Ammon's horn (tissue), 1 donor: ENCODE data around the gene C19orf81.

Experiments
- DNase-seq: peaks from one replicate; pipeline ENCODE4 v3.0.0-alpha.2; 2016; ENCODE audit warnings: low spot score

Gene C19orf81

GRCh38 chr19:50658441-50659317 is 9.4 kb downstream of the C19orf81 start:
- peak; percentile 86 for DNase-seq

DNA sequence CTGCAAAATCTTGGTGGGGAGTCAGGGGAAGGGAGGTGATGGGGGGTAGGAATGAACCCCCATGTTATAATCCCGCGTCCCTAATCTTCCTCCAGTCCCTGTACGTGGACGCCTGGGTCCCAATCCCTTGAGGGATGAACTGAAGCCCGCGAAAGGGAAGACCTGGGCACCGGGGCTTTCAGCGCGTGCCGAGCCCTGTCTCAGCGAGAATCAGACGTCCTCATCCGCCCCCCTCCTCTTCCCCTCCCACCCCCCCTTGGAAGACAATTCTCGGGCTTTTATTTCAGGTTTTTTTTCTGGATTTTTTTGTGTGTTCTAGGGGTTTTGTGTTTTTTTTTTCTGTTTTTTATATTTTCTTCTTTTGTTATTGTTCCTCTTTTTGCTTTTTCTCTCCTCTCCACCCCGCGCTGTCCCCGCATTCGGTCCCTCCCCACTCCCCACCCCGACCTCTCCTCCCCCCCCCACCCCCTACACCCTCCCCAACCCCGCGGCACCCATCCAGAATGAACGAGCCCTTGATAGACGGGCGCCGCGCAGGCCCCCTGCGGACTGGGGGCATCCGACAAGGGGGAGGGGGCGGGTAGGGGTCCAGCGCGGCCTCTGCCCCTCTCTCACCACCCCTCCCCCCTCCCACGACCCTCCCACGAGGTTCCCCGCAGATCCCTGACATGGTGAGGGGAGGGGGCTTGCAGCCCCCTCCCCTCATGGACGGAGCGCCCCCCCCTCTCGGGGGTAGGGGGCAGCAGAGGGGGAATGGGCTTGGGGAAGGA is 10.3 kb downstream of the C19orf81 start:
- no peak for DNase-seq

DNA sequence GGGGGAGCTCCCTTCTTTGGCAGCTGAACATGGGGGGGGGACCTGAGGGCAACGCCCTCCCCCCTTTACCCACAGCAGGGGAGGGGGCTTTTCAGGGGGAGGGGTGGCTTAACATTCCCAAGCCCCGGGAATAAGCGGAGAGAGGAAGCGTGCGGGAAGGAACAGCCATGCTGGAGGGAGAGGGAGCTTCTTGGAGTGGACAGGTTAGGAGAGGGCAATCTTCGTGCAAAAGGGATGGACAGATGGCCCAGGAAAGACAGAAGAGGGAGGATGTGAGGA is 10.8 kb downstream of the C19orf81 start:
- DNase-seq, result no peak

DNA sequence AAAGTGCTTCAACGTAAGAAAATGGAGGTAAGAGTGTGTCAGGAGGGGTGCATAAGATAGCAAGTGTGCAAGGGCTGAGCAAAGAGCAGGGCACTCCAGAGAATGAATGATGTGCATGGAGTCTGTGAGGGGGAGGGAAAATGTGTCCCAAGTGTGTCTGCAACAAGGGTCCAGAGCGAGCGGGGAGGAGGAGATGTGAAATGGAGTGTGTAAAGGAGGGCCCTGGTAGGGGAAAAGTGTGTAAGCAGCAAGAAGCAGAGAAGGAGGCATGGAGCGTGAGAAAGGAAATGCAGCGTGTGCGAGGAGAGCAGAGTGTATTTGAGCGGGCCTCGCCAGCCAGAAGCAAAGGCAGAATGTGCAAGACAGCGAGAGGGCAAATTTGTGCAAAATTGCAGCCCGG is 11.8 kb downstream of the C19orf81 start:
- DNase-seq, result no peak

DNA sequence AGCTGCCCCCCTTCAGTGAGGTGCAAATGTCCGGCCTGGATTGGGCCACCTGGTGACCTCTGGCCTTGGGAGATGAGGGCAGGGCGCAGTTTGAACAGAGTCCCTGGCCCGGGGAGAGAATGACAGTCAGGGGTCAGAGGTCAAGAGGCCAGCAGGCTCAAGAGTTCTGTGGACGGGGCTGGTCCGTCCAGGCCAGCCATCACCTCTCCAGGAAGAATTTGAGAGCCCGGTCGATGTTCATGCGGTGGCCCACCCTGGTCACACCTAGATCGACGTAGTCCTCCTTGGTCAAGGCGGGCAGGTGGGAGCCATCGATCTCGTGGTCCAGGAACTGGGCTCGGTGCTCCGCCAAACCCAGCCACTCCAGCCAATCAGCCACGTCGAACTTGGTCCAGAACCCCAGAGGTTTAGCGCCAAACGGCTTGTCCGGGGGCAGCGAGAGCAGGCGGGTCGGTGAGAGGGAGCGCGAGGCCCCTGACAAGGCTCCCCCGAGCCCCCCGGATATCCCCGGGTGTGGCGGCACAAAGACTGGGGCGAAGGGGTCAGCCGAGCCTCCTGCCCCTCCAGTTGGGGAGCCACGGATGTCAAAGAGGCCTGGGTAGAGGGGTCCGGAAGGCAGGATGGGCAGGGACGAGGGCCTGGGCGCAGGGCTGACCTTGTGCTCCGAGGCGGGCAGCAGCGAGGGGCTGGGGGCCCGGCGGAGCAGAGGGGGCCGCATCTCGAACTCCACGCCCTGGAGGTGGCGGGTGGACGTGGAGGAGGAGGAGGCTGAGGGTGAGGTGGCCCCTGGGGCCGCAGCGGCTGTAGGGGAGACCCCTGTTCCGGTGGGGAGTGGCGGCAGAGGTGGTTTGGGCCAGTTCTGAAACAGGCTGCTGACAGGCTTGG is 12.8 kb downstream of the C19orf81 start:
- no peak for DNase-seq

DNA sequence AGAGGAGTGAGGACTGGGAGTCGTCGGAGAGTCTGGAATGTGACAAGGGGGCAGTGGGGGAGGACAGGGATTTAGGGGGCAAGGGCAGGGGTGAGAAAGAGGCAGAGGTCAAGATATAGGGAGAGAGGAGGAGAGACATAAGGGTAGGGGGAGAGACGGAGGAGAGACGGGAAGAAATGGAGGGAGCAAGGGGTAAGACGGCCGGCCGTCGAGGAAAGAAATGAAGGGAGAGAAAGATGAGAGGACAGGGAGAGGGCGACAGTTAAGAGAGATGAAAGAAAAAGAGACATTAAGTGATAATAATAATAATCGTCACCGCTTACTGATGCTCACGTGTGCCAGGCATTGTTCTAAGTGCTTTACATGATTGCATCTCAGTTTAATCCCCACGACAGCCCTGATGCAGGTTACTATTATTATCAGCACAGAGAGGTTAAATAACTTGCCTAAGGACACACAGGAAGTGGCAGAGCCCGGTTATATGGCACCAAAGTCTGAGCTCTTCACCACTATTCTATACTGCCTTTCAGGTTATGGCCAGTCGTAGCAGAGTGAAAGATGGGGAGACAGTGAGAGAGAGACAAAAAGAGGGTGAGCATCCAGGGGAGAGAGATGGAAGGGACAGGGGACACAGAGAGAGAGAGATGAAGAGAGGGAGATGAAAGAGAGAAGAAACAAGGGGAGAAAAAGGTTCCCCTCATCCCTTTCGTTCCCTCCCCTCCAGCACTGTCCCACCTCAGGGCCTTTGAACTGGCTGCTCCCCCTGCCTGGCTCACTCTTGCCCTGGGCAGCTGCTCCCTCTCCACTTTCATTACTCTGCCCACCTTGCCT is 13.6 kb downstream of the C19orf81 start:
- DNase-seq, result no peak

DNA sequence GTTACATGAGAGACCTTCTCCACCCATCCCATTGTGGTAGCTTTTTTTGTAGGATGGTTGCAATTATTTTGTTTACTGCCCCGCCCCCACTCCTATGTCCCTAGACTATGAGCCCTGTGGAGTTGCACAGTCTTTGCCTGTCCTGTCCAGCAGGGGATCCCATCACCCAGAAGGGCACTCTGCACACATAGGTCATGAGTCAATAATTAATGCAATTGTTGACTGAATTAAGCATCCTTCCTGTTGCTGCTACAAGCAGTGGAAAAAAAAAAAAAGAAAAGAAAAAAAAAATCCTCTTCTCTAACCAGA is 14.2 kb downstream of the C19orf81 start:
- DNase-seq, result no peak

DNA sequence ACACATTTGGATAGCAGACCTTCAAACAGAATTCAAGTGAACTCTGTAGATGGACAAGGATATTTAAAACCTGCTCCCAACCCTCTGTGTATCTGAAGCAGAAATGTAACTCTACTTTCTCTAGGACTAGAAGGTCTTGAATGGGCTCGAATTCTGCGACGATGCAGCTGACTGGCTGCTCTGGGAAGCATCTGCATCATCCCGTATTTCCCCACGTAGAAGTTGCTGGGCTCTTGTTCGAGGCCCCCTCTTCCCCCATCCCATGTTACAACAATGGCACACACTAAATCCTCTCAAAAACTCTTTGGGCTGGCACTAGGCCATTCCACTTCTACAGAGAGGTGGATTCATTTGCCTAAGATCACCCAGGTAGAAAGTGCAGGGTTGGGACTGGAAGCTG is 15.0 kb downstream of the C19orf81 start:
- DNase-seq, result no peak

- no peak for DNase-seq
Observed at GRCh38 chr19:50666346-50667176, 17.3 kb downstream of the C19orf81 start.

DNA sequence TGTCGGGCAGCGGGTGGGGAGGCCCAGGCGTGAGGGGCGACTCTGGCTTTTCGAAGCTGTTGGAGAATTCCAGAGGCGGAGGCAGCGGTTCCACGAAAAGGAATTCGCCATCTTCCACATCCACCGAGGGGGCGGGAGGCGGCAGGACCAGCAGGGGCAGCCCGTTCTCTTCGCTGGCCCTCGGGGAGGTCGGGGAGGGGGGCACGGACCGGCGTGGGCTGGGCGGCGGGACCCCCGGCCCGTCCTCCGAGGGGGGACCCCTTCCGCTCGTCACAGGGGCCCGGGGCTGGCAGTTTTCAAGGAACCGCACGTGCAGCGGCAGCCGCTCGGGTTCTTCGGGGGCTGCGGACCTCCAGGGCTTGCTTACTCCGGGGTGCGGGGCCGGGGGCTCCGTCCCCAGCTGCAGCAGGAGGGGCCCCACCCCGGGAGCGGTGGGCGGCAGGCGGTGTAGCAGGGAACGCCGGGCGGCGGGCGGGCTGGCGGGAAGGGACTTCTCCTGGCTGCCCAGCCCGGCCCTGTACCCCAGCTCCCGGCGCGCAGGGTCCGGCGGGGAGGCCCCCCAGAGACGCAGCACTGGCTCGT is 18.0 kb downstream of the C19orf81 start:
- no peak for DNase-seq

GRCh38 chr19:50667759-50668231 is 18.6 kb downstream of the C19orf81 start:
- no peak for DNase-seq

DNA sequence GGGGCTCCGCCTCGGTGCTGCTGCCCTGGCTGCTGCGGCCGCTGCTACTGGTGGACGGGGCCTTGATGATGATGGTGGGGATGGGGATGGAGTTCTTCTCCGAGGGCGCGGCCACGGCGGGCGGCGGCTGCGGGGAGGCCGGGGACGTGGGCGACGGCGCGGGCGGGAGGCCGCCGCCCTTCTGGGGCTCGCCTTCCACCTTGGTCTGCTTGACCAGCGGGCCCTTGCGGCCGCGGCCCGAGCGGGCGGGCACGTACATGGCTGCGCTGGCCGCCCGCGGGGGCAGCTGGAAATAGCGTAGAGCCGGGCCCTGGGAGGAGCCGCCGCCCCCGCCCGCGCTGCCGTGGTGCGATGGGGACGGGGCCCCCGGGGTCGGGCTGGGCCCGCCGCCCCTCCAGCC is 19.2 kb downstream of the C19orf81 start:
- no peak for DNase-seq

DNA sequence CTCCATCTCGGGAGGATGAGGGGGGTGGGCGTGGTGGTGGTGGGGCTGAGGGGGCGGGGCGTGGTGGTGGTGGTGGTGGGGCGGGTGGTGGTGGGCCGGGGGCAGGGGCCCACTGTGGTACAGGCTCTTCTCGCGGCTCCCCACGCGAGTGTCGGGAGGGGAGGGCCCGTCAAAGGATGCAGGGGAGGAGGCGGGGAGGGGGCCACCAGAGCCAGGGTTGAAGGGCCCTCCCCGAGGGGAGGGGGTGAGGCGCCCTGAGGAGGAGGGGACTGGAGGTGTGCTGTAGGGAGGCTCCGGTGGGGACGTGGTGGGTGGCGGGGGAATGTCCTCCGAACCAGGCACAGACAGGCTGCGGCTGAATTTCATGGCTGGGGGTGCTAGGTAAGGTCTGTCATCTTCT is 19.6 kb downstream of the C19orf81 start:
- no peak for DNase-seq

- peak; percentile 26 for DNase-seq
Observed at GRCh38 chr19:50669302-50670101, 20.3 kb downstream of the C19orf81 start.

GRCh38 chr19:50670102-50670380 is 20.8 kb downstream of the C19orf81 start:
- DNase-seq, result no peak

DNA sequence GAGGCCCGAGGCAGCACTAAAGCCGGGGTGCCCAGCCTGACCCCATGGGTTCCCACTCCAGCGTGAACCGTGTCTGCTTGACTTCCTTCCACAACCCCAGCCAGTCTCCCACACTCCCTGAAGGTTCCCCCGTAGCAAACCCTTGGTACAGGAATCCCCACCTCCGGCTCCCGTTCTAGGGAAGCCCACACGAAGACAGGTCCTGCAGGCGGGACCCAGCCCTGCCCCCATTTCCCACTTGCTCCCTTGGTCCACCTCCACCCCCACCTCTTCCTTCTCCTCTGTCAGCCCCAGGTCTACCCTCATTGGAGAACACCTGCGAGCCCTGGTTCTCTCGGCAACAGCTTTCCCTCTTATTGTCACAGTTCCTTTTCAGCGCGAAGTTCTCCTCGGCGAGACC is 23.9 kb downstream of the C19orf81 start:
- no peak for DNase-seq

DNA sequence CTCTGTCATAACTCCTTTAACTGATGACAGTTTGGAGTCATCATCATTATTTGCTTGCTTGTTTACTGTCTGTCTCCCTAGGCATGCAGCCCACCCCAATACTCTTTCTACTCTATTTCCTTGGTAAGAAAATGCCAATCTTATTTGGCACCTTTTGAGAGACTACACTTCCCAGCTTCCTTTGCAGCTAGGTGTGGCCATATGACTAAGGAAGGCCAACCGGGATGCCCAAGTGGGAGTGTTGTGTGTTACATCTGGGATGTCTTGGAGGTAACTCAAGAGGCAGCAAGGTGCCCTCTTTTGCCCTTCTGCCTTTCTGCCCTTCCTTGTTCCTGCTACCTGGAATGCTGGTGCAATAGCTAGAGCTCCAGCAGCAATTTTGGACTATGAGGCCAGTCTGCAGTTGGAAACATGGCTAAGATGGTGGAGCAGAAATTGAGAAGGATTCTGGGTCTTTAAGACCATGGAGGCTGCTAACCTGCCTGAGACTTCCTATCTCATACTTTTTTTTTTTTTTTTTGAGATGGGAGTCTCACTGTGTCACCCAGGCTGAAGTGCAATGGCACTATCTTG is 27.5 kb downstream of the C19orf81 start:
- no peak for DNase-seq

DNA sequence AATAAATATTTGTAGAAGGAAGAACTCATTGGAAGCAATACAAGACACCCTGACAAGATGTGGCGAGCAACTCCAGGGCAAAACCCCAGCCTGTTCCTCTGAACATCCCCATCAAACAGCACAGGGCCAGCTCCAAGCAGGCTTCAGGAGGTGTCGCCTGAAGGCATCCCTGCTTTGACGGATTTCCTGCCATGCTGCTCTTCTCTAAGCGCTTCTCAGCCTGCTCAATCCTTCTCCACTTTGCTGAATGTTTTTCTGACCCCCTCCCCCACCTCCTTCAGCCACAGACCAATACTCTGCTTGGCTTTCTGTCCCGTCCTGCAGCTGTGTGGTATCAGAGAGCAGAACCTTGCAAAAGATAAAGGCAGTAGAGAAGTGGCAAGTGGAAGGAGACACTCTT is 28.4 kb downstream of the C19orf81 start:
- no peak for DNase-seq

GRCh38 chr19:50678323-50678722 is 29.1 kb downstream of the C19orf81 start:
- DNase-seq, result no peak
